BJ (cell line): ENCODE results near the gene CYB5R3. TPM values are rescaled to one million over a fixed set of nuclear protein-coding genes. Genes with fewer than 3 reads are reported as not detected.

ENCODE experiments used
- CTCF ChIA-PET: fragments of 350-600 bp; formaldehyde crosslinking; extraction: SDS; loops from one replicate; lab custom pipeline; 2021; ENCODE audit warnings: antibody characterized with exemption, inconsistent platforms; lab: Yijun Ruan, JAX
- POLR2A ChIA-PET: fragments of 300-600 bp; sonication (Branson Sonifier 250); formaldehyde crosslinking; extraction: SDS; loops from one replicate; lab custom pipeline; 2021; ENCODE audit warnings: antibody characterized with exemption; lab: Charles Lee
- DNase-seq: peaks from one replicate; pipeline ENCODE4 v3.0.0-alpha.2; 2011; ENCODE audit warnings: low read depth
- H3K27me3 ChIP-seq: 2 replicates; pipeline ENCODE4 v1.6.0; 2011; ENCODE audit warnings: low read length; ENCODE audit not compliant: control insufficient read depth, insufficient read depth
- H3K36me3 ChIP-seq: 2 replicates; pipeline ENCODE4 v1.5.1; 2011; ENCODE audit warnings: low read length; ENCODE audit not compliant: control insufficient read depth, insufficient read depth
- H3K4me3 ChIP-seq: 2 replicates; pipeline ENCODE4 v1.5.1; 2011; ENCODE audit warnings: low read depth, mild to moderate bottlenecking, control low read depth, low read length
- polyA plus RNA-seq: library from polyadenylated mRNA; depleted of rRNA; stranded (reverse); fragments of >200 nt; gene quantifications from 2 replicates; pipeline ENCODE4 v1.2.3, GENCODE V29; 2011
- TF ChIP-seq, protein P1 (sequence below): IDR thresholded peaks from 2 replicates; pipeline ENCODE4 v1.5.1; 2011; ENCODE audit warnings: low read depth, mild to moderate bottlenecking, control low read depth, inconsistent platforms, low read length, moderate library complexity; ENCODE audit not compliant: insufficient read depth

CYB5R3 gene
- polyA plus RNA-seq, 1 experiment, result 418 TPM

DNA sequence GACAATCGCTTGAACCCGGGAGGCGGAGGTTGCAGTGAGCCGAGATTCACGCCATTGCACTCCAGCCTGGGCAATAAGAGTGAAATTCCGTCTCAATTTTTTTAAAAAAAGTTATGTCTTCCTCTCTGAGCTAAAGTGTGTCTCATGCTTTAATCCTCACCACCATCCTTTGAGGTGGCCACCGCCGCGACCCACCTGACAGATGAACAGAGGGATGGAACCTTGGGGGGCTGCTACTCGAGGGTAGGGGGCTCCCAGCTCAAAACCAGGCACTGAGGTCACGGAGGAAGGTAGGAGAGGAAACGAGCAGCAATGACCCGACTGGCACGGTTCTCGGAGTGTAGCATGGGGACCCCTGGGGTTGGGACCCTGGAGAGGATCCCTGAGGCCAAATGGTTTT, 23.8 kb downstream of the CYB5R3 start:
- H3K4me3 ChIP-seq, result no peak overlapping the region
- CTCF ChIA-PET, result no interaction called here
- POLR2A ChIA-PET, result interaction anchor here (0.8 kb wide), 1 partner anchor 208 kb away, joined by 3 read pairs; no protein-coding TSS in a partner anchor
- DNase-seq, result no peak
- TF ChIP-seq, protein P1, sequence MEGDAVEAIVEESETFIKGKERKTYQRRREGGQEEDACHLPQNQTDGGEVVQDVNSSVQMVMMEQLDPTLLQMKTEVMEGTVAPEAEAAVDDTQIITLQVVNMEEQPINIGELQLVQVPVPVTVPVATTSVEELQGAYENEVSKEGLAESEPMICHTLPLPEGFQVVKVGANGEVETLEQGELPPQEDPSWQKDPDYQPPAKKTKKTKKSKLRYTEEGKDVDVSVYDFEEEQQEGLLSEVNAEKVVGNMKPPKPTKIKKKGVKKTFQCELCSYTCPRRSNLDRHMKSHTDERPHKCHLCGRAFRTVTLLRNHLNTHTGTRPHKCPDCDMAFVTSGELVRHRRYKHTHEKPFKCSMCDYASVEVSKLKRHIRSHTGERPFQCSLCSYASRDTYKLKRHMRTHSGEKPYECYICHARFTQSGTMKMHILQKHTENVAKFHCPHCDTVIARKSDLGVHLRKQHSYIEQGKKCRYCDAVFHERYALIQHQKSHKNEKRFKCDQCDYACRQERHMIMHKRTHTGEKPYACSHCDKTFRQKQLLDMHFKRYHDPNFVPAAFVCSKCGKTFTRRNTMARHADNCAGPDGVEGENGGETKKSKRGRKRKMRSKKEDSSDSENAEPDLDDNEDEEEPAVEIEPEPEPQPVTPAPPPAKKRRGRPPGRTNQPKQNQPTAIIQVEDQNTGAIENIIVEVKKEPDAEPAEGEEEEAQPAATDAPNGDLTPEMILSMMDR, result no peak
- no peaks in the 10 kb centered on the region for H3K27me3 ChIP-seq
- H3K36me3 ChIP-seq, result peaks cover 48% of the 10 kb centered on the region

DNA sequence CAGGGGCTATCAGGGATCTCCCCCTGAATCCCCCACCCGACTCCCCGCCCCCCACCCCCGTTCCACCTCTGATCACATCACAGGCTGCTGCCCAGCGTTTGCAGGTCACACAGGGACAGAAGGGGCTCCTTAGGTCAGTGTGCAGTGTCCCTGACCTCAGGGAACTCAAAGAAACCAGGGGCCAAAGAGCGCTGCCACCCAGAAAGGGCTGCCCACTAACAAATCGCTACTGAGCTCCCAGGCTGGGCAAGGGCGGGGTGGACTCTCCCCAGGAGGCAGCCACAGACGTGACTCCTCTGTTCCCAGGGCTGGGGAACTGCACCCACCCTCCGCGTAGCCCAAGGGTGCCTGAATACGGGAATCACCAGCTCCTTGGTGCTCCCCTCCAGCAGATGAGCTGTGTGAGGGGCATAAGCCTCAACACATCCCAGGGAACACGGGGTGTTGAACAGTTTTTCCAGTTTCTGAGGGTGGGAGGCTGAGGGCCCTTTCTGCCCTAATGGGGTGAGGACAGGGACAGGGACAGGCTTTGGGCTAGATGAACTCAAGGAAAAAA, 24.6 kb downstream of the CYB5R3 start:
- H3K4me3 ChIP-seq, result no peak overlapping the region
- H3K27me3 ChIP-seq, result no peaks in the 10 kb centered on the region
- DNase-seq, result no peak
- ChIA-PET POLR2A (interaction anchor here (0.8 kb wide), 1 partner anchor 209 kb away, joined by 3 read pairs; no protein-coding TSS in a partner anchor), CTCF (no interaction called here)
- peaks cover 54% of the 10 kb centered on the region for H3K36me3 ChIP-seq
- TF ChIP-seq, protein P1, result no peak

DNA sequence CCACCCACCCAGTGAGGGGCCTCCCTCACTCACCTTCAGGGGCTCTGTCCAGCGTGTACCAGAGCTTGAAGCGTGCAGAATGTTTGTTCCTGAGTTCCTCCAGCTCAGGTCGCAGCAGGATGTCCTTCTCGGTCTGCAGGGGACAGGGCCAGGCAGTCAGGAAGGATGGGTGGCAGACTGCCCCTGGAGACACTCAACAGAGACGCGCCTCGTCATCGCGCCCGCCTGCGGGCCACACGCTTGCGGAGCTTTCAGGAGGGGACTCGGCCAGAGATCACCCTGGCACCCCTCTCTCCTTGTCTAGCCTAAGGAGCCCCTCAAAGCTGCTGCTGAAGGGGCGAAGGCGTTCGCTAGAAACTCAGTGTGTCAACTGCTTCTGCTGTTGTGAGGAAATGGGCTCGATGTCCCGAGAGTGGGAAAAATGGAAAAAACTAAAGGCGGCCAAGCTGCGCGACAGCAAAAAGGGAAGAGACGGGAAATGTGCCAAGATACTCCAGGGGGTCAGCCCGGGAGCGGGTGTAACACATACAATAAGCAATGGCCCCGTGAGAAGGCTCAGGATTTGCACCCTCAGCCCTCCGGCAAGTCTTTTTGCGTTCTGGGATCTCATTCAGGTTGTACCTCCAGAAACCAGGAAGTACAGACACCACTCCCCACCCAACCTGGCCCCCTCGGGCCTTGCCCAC, 25.3 kb downstream of the CYB5R3 start:
- CTCF ChIA-PET, result interaction anchor here (1.2 to 3.8 kb wide), 3 partner anchors 8 to 157 kb away, joined by 4 to 24 read pairs (median 4); no protein-coding TSS in a partner anchor
- H3K4me3 ChIP-seq, result no peak overlapping the region
- POLR2A ChIA-PET, result no interaction called here
- H3K36me3 ChIP-seq, result peaks cover 56% of the 10 kb centered on the region
- no peaks in the 10 kb centered on the region for H3K27me3 ChIP-seq
- no peak for DNase-seq
- TF ChIP-seq, protein P1, result no peak

DNA sequence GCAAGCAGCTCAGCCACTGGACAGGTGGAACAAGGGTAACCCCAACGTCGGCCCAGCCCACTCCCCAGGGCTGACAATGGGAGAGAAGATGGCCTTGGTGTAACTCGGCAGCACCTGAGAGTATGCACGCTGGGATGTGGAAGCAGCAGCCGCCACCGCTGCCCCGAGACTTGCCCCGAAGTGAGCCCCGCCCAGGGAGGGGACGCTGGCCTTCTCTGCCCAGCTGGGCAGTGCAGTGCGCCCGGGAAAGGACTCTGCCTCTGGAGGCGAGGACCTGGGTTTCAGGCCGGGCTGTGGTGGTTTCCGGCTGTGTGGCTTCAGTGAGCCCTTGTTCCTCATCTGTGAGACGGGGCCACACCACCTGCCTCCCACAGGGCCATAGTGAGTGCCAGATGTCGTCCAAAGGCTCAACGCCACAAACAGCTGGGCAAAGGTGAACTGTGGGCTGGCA, 25.9 kb downstream of the CYB5R3 start:
- TF ChIP-seq, protein P1, result no peak
- no peaks in the 10 kb centered on the region for H3K27me3 ChIP-seq
- ChIA-PET POLR2A (no interaction called here), CTCF (interaction anchor here (1.2 to 3.8 kb wide), 4 partner anchors 8 to 158 kb away, joined by 4 to 24 read pairs (median 10); no protein-coding TSS in a partner anchor)
- H3K4me3 ChIP-seq, result no peak overlapping the region
- DNase-seq, result no peak
- H3K36me3 ChIP-seq, result peaks cover 51% of the 10 kb centered on the region

DNA sequence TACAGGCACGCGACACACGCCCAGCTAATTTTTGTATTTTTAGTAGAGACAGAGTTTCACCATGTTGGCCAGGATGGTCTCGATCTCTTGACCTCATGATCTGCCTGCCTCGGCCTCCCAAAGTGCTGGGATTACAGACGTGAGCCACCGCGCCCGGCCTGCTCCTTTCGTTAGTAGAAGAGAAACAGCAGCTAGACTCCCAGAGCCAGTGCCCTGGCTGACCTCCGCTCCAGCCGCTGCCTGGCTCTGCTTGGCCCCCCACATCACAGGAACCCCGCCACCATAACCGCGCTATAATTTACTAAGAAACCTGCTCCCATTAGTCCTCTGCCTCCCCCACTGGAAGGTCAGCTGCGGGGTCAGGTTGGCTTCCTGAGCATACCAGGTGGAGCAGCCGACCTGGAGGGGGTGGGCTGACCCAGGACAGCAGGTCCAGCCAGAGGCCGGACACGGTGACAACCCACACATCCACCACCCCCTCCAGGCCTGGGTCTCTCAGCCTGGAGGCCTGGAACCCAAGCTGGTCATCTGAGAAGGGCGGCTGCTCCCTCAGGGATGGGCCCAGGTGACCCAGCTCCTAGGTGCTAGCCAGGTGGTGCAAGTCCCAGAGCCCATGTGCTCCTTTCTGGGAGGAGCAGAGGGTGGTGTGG, 27.0 kb downstream of the CYB5R3 start:
- TF ChIP-seq, protein P1, result no peak
- no peak for DNase-seq
- ChIA-PET CTCF (interaction anchor here (0.6 to 3.8 kb wide), 16 partner anchors 9 to 468 kb away, joined by 3 to 24 read pairs (median 4); partner anchors contain the start of genes ATP5MGL and CYB5R3), POLR2A (no interaction called here)
- no peak overlapping the region for H3K4me3 ChIP-seq
- H3K36me3 ChIP-seq, result peaks cover 40% of the 10 kb centered on the region
- no peaks in the 10 kb centered on the region for H3K27me3 ChIP-seq
